HG02588 (cell line): ENCODE data around the gene PPP4R1.
"Not testable (repeated sequence)": the region's sequence is repeated elsewhere in the genome, so short reads cannot be mapped to it uniquely, and the experiment has no call there.

Experiments
- ATAC-seq: cut with Tn5 transposase; IDR thresholded peaks from one replicate; pipeline ENCODE4 v1.9.1; 2021; ENCODE audit warnings: mild to moderate bottlenecking, moderate library complexity; ENCODE audit not compliant: unreplicated experiment

PPP4R1 gene

GRCh38 chr18:9629709-9630108 lies 15.3 kb upstream of the PPP4R1 start:
- no peak for ATAC-seq

GRCh38 chr18:9628984-9629383 lies 14.6 kb upstream of the PPP4R1 start:
- ATAC-seq, result no peak

GRCh38 chr18:9627642-9628041 lies 13.3 kb upstream of the PPP4R1 start:
- ATAC-seq, result no peak

- no peak for ATAC-seq
Observed at GRCh38 chr18:9619990-9620389, 5.6 kb upstream of the PPP4R1 start.

- no peak for ATAC-seq
Observed at GRCh38 chr18:9619545-9619944, 5.2 kb upstream of the PPP4R1 start.

GRCh38 chr18:9619056-9619455 lies 4.7 kb upstream of the PPP4R1 start:
- ATAC-seq, result no peak

GRCh38 chr18:9617006-9617542 lies 2.7 kb upstream of the PPP4R1 start:
- no peak for ATAC-seq

GRCh38 chr18:9616049-9616448 lies 1.7 kb upstream of the PPP4R1 start:
- no peak for ATAC-seq

GRCh38 chr18:9615280-9615797 lies 980 bp upstream of the PPP4R1 start:
- ATAC-seq, result no peak

GRCh38 chr18:9613550-9614400 lies 584 bp downstream of the PPP4R1 start:
- ATAC-seq, result peak; percentile 35

GRCh38 chr18:9612977-9613376 lies 1.4 kb downstream of the PPP4R1 start:
- ATAC-seq, result no peak

- ATAC-seq, result peak; percentile 36
Observed at GRCh38 chr18:9612215-9612830, 2.0 kb downstream of the PPP4R1 start.

GRCh38 chr18:9609190-9609589 lies 5.2 kb downstream of the PPP4R1 start:
- ATAC-seq, result no peak

GRCh38 chr18:9608728-9609127 lies 5.6 kb downstream of the PPP4R1 start:
- no peak for ATAC-seq

- ATAC-seq, result no peak
Observed at GRCh38 chr18:9608298-9608697, 6.1 kb downstream of the PPP4R1 start.

- ATAC-seq, result not testable (repeated sequence)
Observed at GRCh38 chr18:9607111-9607510, 7.2 kb downstream of the PPP4R1 start.

GRCh38 chr18:9606039-9606438 lies 8.3 kb downstream of the PPP4R1 start:
- ATAC-seq, result no peak

GRCh38 chr18:9604348-9604747 lies 10.0 kb downstream of the PPP4R1 start:
- ATAC-seq, result no peak

- ATAC-seq, result no peak
Observed at GRCh38 chr18:9599328-9599727, 15.0 kb downstream of the PPP4R1 start.

- no peak for ATAC-seq
Observed at GRCh38 chr18:9597609-9598008, 16.8 kb downstream of the PPP4R1 start.

GRCh38 chr18:9596843-9597526 lies 17.4 kb downstream of the PPP4R1 start:
- ATAC-seq, result no peak
